Measurements from ENCODE around the gene CENPB.
"Not testable (repeated sequence)": the region's sequence is repeated elsewhere in the genome, so short reads cannot be mapped to it uniquely, and the experiment has no call there.

Gene CENPB

DNA sequence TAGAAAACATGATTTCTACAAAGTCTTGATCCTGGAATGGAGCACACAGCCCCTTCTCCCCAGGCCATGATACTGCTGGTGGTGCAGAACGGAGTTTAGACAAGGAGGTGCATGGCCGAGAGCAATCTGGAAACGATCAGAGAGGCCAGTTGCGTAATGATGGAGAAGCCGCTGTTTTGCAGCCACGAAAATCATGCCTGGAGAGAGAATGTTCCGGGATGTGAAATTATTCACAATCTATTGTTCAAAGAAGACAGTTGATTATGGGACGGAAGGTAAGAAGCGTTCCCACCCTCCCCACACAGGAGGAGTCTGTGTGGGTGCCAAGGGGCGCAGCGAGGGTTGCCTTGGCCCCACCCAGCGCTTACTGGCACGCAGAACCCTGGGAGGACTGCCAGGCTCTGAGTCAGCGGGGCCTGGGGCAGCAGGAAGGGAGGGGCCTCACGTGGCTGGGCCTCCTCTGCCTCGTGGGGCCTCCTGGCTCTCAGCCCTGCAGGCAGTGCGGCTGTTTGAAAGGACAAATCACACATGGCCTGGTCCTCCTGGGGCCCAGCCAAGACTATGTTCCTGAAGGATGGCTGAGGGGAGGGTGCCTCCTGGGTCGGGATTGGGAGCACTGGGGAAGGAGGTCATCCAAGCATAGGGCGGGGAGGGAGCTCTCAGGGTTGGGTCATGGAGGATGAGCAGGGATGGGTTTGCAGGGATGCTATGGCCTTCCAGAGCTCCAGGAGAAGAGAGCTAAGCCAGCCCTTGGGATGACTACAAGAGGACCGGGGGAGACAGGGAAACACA is 25.1 kb upstream of the CENPB start:
- peak; percentile 75 for DNase-seq

DNA sequence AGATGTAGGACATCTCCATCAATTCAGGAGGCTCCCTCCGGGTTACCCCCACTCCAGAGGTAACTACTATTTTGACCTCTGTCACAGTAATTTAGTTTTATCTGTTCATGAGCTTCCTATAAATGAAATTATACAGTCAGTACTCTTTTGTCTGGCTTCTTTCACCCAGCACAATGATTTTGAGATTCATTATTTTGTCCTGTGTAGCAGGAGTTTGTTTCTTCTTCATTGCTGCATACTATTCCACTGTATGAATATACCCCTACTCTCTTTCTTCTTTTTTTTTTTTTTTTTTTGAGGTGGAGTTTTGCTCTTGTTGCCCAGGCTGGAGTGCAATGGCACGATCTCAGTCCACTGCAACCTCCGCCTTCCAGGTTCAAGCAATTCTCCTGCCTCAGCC is 22.0 kb upstream of the CENPB start:
- DNase-seq = no peak

DNA sequence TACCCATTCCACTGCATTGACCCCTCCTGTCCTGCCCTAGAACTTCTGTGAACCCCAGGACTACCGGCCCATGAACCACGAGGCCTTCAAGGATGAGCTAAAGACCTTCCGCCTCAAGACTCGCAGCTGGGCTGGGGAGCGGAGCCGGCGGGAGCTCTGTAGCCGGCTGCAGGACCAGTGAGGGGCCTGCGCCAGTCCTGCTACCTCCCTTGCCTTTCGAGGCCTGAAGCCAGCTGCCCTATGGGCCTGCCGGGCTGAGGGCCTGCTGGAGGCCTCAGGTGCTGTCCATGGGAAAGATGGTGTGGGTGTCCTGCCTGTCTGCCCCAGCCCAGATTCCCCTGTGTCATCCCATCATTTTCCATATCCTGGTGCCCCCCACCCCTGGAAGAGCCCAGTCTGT is 18.2 kb upstream of the CENPB start:
- no peak for DNase-seq

DNA sequence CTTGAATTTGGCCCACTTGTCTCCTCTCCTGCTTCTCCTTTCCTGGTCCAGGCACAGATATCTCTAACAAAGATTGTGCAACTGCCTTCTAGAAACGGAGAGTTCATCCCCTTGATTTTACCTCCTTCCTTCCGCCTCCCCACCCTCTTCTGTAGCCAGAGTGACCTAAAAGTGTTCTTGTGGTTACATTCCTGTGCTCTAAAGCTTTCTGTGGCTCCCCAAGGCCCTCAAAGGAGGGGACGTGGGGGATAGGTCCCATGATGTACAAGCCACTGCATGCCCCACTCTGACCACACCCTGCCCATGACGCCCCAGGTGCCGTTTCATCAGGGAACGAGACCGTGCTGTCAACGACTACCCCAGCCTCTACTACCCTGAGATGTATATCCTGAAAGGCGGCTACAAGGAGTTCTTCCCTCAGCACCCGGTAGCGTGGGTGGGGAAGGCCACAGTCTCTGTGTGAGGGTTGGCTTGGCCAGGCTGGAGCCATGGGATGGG is 17.8 kb upstream of the CENPB start:
- no peak for DNase-seq

DNA sequence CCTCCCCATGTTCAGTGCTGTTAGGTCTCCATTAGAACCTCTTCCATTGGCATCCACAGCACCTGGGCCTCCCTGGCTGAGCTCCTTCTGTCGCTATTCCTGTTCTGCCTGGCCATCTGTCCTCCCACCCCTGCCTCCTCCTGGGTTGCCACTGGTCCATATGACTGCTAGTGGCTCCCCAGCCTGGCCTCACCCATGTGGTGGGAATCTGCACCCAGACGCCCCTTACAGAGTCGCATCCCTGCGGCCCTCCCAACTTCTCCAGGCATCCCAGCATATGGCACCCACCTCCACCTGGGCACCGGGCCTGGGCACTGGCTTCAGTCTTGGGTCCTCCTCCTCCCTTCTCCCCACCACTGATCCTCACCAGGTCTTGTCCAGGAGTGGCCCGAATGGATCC is 17.3 kb upstream of the CENPB start:
- no peak for DNase-seq

DNA sequence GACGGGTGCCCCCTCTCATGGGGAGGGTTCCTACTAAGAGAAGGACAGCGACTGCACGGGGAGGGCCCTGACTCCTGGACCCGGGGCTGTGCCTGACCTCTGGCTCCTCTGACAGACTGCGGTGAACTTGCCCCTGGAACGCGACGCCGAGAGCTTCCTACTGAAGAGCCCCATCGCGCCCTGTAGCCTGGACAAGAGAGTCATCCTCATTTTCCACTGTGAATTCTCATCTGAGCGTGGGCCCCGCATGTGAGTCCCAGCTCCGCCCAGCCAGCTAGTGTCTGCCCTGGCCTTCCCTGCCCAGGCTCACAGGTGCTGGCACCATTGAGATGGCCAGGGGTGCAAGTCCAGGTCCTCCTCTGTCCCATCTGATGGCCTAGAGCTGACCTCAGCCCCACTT is 16.7 kb upstream of the CENPB start:
- DNase-seq = no peak

DNA sequence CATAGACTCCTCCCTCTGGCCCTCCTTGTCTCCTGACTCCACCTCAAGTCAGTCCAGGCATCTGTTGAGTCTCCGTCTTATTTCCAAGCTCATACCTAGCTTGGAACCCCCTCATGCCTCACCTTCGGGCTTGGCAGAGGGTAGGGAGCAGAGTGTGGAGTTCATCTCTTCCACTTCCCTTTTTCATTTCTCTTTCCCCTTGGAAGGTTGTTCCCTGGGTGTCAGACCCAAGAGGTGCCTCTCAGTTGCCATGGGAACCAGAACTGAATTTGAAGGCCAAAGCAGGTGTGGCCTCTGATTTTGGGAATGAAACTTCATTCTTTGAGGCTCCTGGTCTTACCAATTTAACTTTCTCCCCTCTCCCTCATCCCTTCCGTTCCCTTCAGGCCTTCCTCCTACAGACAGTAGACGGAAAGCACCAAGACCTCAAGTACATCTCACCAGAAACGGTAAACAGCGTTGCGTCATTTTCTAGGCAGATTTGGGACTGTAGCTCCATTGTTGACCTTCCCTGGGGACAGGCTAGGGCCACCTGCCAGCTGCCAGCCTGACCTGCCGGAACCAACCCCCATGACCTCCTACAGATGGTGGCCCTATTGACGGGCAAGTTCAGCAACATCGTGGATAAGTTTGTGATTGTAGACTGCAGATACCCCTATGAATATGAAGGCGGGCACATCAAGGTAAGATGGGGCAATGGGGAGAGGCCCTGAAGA is 16.1 kb upstream of the CENPB start:
- DNase-seq = no peak

DNA sequence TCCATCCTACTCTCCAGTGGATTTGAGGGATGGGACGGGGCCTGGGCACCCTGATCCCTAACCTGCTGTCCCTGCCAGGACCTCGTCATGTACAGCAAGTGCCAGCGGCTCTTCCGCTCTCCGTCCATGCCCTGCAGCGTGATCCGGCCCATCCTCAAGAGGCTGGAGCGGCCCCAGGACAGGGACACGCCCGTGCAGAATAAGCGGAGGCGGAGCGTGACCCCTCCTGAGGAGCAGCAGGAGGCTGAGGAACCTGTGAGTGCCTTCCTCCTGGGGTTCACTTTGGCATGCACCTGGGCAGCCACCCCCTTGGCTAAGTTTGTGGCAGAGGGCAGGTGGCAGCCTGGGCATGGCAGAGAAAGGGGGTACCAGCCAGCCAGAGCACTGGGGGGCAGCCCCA is 15.3 kb upstream of the CENPB start:
- no peak for DNase-seq

DNA sequence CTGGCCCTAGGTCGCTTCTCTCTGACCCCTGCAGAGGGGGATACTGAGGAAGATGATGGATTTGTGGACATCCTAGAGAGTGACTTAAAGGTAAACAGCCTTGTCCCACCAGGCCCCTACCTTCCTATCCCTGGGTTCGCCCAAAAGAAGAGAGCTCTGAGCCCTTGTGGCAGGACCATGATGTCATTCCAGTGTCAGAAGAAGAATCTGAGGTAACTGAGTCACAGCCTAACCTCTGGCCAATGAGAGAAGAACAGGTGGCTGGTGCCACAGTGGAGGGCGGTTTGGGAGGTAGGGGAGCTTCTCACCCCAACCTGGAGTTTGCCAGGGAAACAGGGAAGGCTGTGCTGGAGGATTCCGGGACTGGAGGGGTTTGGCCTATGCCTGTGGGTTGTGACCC is 14.8 kb upstream of the CENPB start:
- no peak for DNase-seq

DNA sequence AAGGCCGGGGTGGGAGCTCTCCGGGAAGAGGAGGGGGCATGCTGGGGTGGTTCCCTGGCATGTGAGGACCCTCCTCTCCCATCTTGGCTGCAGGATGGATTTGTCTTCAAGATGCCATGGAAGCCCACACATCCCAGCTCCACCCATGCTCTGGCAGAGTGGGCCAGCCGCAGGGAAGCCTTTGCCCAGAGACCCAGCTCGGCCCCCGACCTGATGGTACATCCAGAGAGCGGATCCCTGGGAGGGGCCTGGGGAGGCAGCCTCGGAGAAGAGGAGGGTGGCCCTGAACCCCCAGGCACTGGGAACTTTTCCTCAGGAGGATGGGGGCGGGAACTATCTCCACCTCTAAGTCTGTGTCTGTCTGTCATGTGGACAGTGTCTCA is 14.3 kb upstream of the CENPB start:
- no peak for DNase-seq

DNA sequence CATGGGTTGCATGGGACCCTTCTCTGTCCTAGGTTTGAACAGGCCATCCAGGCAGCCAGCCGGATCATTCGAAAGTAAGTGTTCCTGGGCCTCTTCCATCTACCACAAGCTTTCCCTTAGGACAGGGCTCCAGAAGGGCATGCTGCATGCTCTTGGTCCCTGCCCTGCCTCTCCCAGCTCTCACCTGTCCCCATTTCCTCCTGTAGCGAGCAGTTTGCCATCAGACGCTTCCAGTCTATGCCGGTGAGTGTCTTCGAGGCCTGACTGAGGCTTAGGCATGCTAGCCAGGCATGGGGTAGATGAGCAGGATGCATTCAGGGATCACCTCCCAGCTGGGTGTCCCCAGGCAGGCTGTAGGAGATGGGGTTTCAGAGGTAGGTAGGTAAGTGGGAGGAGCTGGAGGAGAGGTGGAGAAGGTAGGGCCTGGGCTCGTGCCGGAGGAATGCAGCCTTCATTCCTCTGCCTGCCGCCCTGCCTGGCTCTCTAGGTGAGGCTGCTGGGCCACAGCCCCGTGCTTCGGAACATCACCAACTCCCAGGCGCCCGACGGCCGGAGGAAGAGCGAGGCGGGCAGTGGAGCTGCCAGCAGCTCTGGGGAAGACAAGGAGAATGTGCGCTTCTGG is 13.8 kb upstream of the CENPB start:
- DNase-seq = no peak

DNA sequence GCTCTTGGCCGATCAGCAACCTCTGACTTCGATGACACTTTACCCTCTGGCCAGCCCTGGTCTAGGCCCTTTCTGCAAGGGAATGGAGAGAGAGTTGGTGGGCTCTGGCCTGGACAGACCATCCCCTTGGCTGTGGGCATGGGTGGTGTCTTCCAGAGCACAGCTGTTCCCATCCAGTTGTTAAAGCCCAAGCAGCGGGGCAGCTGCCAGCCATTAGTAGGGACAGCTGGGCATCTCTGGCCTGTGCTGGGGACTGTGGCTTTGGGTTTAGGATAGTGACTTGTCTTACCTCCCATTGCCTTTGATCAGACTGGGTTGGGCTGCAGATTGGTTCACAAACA is 12.3 kb upstream of the CENPB start:
- peak; percentile 14 for DNase-seq

DNA sequence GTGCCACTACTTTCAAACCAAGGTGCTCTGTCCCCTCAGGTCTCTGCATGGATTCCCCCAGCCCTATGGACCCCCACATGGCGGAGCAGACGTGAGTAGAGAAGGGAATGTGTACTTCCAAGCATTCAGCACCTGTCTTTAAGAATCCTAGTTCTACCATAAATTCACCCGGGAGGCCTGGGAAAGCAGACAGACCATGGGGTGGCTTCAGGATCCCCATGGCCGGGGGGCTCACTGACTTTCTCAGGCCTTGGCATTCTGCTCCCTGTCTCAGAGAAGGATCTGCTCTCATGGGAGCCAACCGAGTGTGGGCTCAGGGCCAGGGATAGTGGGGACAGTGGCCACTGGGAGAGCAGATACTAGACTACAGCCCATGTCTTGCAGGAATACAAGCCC is 11.8 kb upstream of the CENPB start:
- no peak for DNase-seq

DNA sequence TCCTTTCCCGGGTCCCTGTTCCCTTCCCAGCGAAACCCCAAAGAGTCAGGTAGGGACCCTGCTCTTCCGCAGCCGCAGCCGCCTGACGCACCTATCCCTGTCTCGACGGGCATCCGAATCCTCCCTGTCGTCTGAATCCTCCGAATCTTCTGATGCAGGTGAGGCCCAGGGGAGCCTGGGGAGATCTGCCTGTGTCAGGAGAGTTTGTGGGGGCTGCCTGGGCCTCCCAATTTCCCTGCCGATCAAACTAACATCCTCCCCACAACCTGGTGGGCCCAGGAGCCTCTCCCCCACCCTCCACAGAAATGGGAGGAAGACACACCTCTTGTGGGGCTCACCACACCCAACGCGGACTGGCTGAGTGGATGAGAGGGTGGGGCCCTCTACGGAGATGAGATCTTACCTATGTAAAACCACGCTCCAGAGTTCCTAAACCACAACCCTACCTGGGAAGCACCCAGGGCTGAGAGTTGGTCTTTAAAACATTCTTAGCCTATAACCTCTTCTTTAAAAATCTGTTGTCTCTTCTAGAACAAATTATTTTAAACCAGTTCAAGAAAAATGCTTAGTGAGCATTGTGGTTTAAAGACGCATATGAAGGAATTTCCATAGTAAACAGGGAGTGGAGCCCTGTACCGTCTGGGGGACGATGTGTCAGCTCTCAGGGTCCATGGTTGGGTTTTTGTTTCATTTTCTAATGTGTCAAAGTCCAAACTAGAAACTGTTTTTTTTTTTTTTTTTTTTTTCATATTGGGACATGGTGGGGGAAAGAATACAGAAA is 11.2 kb upstream of the CENPB start:
- DNase-seq = peak; percentile 19

DNA sequence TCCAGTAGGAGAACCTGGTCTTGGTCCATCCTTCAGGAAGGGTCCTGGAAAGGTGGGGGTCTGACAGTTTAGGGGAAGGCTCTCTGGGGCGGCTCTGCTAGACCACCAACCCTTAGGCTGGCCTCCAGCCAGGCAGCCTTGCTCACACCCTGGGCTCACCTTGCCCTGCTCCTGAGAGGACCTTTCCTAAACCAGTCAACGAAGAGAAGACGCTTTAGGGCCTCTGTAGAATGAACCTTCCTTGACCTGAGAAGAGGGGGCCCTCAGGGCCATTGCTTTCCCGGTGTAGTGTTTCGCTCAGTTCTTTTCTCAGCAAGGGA is 10.6 kb upstream of the CENPB start:
- no peak for DNase-seq

DNA sequence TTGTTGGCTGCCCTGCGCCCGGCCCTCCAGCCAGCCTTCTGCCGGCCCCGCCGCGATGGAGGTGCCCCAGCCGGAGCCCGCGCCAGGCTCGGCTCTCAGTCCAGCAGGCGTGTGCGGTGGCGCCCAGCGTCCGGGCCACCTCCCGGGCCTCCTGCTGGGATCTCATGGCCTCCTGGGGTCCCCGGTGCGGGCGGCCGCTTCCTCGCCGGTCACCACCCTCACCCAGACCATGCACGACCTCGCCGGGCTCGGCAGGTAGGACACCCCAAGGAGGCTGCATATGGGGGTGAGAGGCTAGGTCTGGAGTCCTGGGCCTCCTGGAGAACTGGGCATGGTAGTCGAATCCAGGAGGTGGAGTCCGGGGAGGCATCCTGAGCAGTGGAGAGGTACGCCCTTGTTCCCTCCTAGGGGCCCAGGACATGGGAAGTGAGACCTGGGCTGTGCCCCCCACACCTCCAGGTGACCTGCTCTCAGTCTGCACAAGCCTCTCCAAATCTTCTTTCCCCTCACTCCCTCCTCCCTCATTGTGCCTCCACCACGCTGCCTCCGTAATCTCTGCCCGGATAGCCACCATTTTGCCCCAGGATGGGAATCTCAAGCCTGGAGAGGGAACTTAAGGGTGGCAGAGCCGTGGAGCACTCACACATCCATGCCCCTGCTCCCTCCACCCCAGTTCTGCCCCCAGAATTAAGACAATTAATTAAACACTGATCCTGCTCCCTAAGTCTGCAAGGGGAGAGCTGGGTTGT is 10.1 kb upstream of the CENPB start:
- DNase-seq = no peak

DNA sequence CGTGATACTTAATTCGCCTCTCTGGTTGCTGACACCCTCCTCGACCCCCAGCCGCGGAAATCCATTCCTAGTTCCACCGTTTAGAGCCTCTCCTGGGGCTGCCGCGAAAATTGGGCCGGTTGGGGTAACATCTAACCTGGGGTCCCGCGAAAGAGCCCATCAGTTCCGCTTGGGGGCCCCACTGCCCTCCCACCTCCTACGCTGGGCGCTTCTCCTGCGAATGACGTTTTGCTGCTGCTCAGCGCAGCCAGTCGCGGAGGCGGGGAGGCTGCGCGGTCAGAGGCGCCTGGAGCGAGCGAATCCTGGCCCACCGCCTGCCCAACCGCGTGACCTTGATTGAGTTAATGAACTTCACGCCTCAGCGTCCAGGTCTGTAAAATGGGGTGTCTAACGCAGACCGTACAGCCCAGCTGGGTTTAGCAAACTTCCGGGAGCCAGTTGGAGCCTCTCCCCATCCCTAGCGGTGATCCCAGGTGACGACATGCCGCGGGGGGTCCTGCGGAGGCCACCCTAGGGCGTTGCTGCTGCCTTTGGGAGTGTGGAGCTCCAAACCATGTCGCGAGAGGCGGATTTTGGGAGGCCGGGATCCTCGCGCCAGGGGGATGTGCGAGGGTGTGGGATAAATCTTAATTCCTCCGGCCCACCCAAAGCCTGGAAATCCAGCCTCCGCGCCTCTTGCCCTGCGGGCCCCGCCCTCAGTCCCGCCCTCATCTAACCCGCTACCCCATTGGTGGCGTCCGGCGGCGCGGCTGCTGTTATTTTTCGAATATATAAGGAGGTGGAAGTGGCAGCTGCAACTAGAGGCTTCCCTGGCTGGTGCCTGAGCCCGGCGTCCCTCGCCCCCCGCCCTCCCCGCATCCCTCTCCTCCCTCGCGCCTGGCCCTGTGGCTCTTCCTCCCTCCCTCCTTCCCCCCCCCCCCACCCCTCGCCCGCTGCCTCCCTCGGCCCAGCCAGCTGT is 9.2 kb upstream of the CENPB start, which contains the start of gene CDC25B:
TSS of gene CDC25B (plus strand) at position 800 of the 958 bp plus-strand sequence. CDS start 222 bp downstream, outside the sequence.
- peak; percentile 86 for DNase-seq

DNA sequence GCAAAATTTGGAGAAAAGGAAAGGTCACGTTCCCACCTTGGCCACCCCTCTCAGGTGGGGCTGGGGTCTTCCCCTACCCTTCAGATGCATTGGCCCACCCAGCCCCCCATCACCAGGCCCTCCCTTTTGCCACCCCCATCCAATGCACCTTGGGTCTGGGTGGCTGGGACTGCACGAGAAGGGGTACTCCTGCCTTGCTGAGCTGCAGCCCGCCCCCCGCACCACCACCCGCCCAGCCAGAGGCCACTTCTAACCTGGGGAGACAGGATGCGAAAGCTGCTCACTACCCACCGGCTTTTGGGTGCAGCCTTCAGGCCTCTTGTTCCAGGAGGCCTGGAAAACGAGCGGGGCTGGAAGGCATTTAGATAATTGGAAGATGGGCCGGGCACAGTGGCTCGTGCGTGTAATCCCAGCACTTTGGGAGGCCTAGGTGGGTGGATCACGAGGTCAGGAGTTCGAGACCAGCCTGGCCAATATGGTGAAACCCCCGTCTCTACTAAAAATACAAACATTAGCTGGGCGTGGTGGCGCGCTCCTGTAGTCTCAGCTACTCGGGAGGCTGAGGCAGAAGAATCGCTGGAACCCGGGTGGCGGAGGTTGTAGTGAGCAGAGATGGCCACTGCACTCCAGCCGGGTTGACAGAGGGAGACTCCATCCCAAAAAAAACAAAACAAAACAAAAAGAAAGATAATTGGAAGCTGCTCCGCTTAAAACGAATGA is 8.3 kb upstream of the CENPB start:
- DNase-seq = no peak

DNA sequence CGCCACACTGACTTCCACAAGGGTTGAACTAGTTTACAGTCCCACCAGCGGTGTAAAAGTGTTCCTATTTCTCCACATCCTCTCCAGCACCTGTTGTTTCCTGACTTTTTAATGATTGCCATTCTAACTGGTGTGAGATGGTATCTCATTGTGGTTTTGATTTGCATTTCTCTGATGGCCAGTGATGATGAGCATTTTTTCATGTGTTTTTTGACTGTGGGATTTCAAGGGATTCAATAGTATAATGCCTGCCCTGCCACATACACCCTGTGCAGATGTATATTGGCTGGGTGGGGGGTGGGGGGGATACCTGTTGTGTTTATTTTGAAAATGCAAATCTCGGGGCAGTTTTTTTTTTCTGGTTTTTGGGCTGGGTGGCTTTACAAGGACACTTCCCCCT is 7.6 kb upstream of the CENPB start:
- DNase-seq = not testable (repeated sequence)

DNA sequence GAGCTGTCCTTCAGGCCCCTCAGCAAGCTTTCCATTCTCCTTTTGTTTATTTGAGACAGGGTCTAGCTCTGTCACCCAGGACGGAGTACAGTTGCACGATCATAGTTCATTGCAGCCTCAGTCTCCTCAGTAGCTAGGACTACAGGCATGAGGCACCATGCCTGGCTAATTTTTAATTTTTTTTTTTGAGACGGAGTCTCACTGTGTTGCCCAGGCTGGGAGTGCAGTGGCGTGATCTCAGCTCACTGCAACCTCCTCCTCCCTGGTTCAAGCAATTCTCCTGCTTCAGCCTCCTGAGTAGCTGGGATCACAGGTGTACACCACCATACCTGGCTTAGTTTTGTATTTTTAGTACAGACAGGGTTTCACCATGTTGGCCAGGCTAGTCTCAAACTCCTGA is 2.7 kb upstream of the CENPB start:
- not testable (repeated sequence) for DNase-seq

Data from effector CD8-positive, alpha-beta T cell (primary cell).